B cell (primary cell): ENCODE results near the gene SCMH1. TPM values are rescaled to one million over a fixed set of nuclear protein-coding genes. Genes with fewer than 3 reads are reported as not detected.

ENCODE experiments used
- ATAC-seq: fragments of 200-7000 bp; cut with Tn5 transposase; one replicate; pipeline ENCODE4 v1.10.0; 2021; ENCODE audit warnings: low read depth, mild to moderate bottlenecking, moderate number of reproducible peaks, moderate library complexity
- CTCF ChIA-PET: fragments of 350-600 bp; sonication (Branson Sonifier 250); formaldehyde crosslinking; loops from one replicate; lab custom pipeline; 2021; ENCODE audit warnings: antibody characterized with exemption, inconsistent platforms; lab: Charles Lee
- POLR2A ChIA-PET: fragments of 350-600 bp; sonication (Branson Sonifier 250); formaldehyde crosslinking; loops from one replicate; lab custom pipeline; 2021; ENCODE audit warnings: antibody characterized with exemption; lab: Charles Lee
- DNase-seq: peaks from one replicate; pipeline ENCODE4 v3.0.0; 2013
- H2AFZ ChIP-seq: 2 replicates; pipeline ENCODE4 v1.6.1; 2012; ENCODE audit warnings: mild to moderate bottlenecking, low read depth, low read length; ENCODE audit not compliant: insufficient read depth, poor library complexity, severe bottlenecking
- H3K27ac ChIP-seq, 2 donors: 1 replicate in 1 of 2; 2 replicates in 1 of 2; pipeline ENCODE4 v1.5.1; 2012 to 2013; ENCODE audit warnings: low read length in 2 of 2, mild to moderate bottlenecking in 2 of 2, moderate library complexity in 1 of 2
- H3K27me3 ChIP-seq, 4 experiments: fragments of 200-600 bp in 1 of 4; sonication (generic) in 1 of 4; replicated peaks in 1 of 4; 1 replicate in 2 of 4; 2 replicates in 2 of 4; pipeline versions ENCODE4 v1.6.1 to v1.7.0; 2013 to 2016; ENCODE audit warnings: low read length in 3 of 4, mild to moderate bottlenecking in 2 of 4, mixed read lengths in 1 of 4, moderate library complexity in 1 of 4; ENCODE audit not compliant: insufficient read depth in 4 of 4, control insufficient read depth in 3 of 4; ENCODE audit errors: control extremely low read depth in 1 of 4
- H3K36me3 ChIP-seq, 2 experiments: replicated peaks in 1 of 2; 1 replicate in 1 of 2; 2 replicates in 1 of 2; pipeline versions ENCODE4 v1.6.1 to v1.7.1; 2013; ENCODE audit warnings: low read length in 1 of 2; ENCODE audit not compliant: insufficient read depth in 2 of 2, control insufficient read depth in 1 of 2; ENCODE audit errors: control extremely low read depth in 1 of 2, extremely low read depth in 1 of 2
- H3K4me1 ChIP-seq, 2 donors: fragments of 200-600 bp in 1 of 2; sonication (generic) in 1 of 2; 1 replicate in 1 of 2; 2 replicates in 1 of 2; pipeline versions ENCODE4 v1.5.1 to v1.6.1; 2013 to 2017; ENCODE audit warnings: low read length in 2 of 2; ENCODE audit not compliant: control insufficient read depth in 2 of 2, insufficient read depth in 2 of 2
- H3K4me2 ChIP-seq: replicated peaks from 2 replicates; pipeline ENCODE3; 2012; ENCODE audit warnings: mild to moderate bottlenecking, low read depth, low read length; ENCODE audit not compliant: poor library complexity, severe bottlenecking
- H3K4me3 ChIP-seq, 5 experiments: fragments of 200-600 bp in 1 of 5; sonication (generic) in 1 of 5; 1 replicate in 3 of 5; 2 replicates in 2 of 5; pipeline versions ENCODE4 v1.5.1 to v1.7.0; 2011 to 2016; ENCODE audit warnings: low read length in 4 of 5, mild to moderate bottlenecking in 4 of 5, low read depth in 2 of 5, control low read depth in 1 of 5, moderate library complexity in 1 of 5; ENCODE audit not compliant: insufficient read depth in 1 of 5; ENCODE audit errors: control extremely low read depth in 1 of 5, extremely low read depth in 1 of 5
- H3K79me2 ChIP-seq: fragments of 200-600 bp; sonication (generic); one replicate; pipeline ENCODE4 v1.6.0; 2016; ENCODE audit warnings: low read length; ENCODE audit not compliant: control insufficient read depth, insufficient read depth
- H3K9ac ChIP-seq: fragments of 200-600 bp; sonication (generic); 2 replicates; pipeline ENCODE4 v1.6.1; 2017; ENCODE audit warnings: mild to moderate bottlenecking, low read length, moderate library complexity
- H3K9me3 ChIP-seq, 3 donors: one replicate each; pipeline versions ENCODE4 v1.6.1 to v1.7.1; 2013; ENCODE audit warnings: low read length in 2 of 3; ENCODE audit not compliant: control insufficient read depth in 2 of 3, insufficient read depth in 1 of 3; ENCODE audit errors: control extremely low read depth in 1 of 3
- H4K20me1 ChIP-seq: 2 replicates; pipeline ENCODE4 v1.6.0; 2012; ENCODE audit warnings: mild to moderate bottlenecking, low read length; ENCODE audit not compliant: insufficient read depth, control insufficient read depth, poor library complexity, severe bottlenecking
- H3K27ac Mint-ChIP-seq: one replicate; pipeline ENCODE4 v1.8.0; 2021; ENCODE audit warnings: mixed read lengths
- H3K27me3 Mint-ChIP-seq: one replicate; pipeline ENCODE4 v1.8.0; 2021; ENCODE audit warnings: mixed read lengths
- H3K4me1 Mint-ChIP-seq: one replicate; pipeline ENCODE4 v1.8.0; 2021; ENCODE audit warnings: mixed read lengths
- H3K4me3 Mint-ChIP-seq: one replicate; pipeline ENCODE4 v1.8.0; 2021; ENCODE audit warnings: mixed read lengths
- H3K9me3 Mint-ChIP-seq: one replicate; pipeline ENCODE4 v1.8.0; 2022; ENCODE audit warnings: mixed read lengths; ENCODE audit not compliant: insufficient read depth
- EZH2 ChIP-seq: IDR thresholded peaks from 2 replicates; pipeline ENCODE4 v1.6.1; 2012; ENCODE audit warnings: borderline replicate concordance, low read depth, mild to moderate bottlenecking, moderate library complexity, low read length; ENCODE audit not compliant: insufficient read depth, poor library complexity, severe bottlenecking
- WGBS: methylation state at CpG from one replicate; pipeline ENCODE4 v1.1.5; 2013; ENCODE audit warnings: missing lambda C conversion rate; ENCODE audit not compliant: insufficient coverage; 5-methylcytosine and 5-hydroxymethylcytosine counted together
- intact Hi-C: fragments of 100-400 bp; cut with micrococcal nuclease; formaldehyde crosslinking; loops from one replicate; pipeline ENCODE4 v1.10.0; 2022
- polyA plus RNA-seq: library from polyadenylated mRNA; depleted of rRNA; stranded (reverse); fragments of >200 nt; gene quantifications from 2 replicates; pipeline ENCODE4 v1.2.3, GENCODE V29; 2012
- total RNA-seq, 2 donors: library from RNA; stranded (reverse); fragments of 120-200 nt in 1 of 2; gene quantifications; 1 replicate in 1 of 2; 2 replicates in 1 of 2; pipeline versions ENCODE4 v1.2.3 to v1.2.4, GENCODE V29; 2013 to 2022
- TF ChIP-seq, protein P1 (sequence below): fragments of 200-600 bp; IDR thresholded peaks from one replicate; pipeline ENCODE4 v1.8.0; 2022; ENCODE audit warnings: antibody characterized with exemption, mild to moderate bottlenecking

Gene SCMH1
- total and polyA plus RNA-seq, 2 donors (not counting 1 experiment from before 2014, with no cell fraction given): 29.4 to 33.3 TPM

DNA sequence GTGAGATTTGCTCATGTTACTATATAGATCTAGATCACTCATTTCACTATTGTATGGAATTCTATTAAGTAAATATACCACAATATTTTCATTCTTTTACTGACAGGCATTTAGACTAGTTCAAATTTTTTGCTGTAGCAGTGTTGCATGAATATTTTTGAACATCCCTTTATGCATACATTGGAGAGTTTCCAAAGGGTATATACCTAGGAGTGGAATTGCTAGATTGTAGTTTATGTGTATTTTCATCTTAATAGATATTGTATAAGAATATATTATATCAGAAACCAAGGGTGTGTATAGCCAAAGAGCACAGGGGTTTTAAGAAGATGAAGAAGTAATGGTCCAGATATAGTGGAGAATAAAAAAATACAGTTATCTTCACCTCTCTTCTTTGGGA, 6.2 kb downstream of the SCMH1 start:
- no peak overlapping the region for H3K4me3 Mint-ChIP-seq
- H3K9me3 Mint-ChIP-seq: no peaks in the 10 kb centered on the region
- Histone ChIP-seq H3K4me2 (no peak overlapping the region), H3K9me3 (no peaks in the 10 kb centered on the region), H4K20me1 (no peaks in the 10 kb centered on the region), H3K79me2 (peaks cover 17% of the 10 kb centered on the region), H3K4me3 (no peak overlapping the region), H3K4me1 (peaks cover 2 to 4% of the 10 kb centered on the region in 2 donors), H3K27me3 (no peaks in the 10 kb centered on the region), H2AFZ (no peak overlapping the region), H3K9ac (no peak overlapping the region), H3K36me3 (no peaks in the 10 kb centered on the region), H3K27ac (no peak overlapping the region)
- DNase-seq: no peak
- ATAC-seq: no peak
- no peak overlapping the region for H3K27ac Mint-ChIP-seq
- no peaks in the 10 kb centered on the region for H3K27me3 Mint-ChIP-seq
- POLR2A ChIA-PET: interaction anchor here (0.6 kb wide), 1 partner anchor 137 kb away, joined by 4 read pairs; no protein-coding TSS in a partner anchor
- H3K4me1 Mint-ChIP-seq: peaks cover 10% of the 10 kb centered on the region
- intact Hi-C loops: no loop called here
- CTCF ChIA-PET: no interaction called here
- TF ChIP-seq, protein P1, sequence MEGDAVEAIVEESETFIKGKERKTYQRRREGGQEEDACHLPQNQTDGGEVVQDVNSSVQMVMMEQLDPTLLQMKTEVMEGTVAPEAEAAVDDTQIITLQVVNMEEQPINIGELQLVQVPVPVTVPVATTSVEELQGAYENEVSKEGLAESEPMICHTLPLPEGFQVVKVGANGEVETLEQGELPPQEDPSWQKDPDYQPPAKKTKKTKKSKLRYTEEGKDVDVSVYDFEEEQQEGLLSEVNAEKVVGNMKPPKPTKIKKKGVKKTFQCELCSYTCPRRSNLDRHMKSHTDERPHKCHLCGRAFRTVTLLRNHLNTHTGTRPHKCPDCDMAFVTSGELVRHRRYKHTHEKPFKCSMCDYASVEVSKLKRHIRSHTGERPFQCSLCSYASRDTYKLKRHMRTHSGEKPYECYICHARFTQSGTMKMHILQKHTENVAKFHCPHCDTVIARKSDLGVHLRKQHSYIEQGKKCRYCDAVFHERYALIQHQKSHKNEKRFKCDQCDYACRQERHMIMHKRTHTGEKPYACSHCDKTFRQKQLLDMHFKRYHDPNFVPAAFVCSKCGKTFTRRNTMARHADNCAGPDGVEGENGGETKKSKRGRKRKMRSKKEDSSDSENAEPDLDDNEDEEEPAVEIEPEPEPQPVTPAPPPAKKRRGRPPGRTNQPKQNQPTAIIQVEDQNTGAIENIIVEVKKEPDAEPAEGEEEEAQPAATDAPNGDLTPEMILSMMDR: no peak
- no peak for TF ChIP-seq EZH2

DNA sequence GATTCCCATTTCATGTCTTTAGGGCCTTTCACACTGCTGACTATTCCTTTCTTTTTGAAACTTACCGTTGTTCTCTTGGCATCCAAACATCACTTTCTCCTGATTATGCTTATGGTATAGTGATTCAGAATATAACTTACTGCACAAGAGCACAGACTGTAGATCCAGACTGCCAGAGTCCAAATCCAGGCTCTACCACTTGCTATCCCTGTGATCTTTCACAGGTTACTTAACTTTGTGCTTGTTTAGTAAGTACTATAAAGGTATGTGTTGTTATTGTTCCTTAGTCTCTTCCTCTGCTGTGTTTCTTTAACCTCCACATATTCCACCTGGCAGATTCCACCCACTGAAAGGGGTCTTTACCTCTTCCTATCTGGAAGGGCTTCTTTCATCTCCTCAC, 8.4 kb downstream of the SCMH1 start:
- WGBS: no CpG with 5 or more reads among the region's 1 CpG
- H4K20me1 ChIP-seq: no peaks in the 10 kb centered on the region
- no peaks in the 10 kb centered on the region for H3K36me3 ChIP-seq
- DNase-seq (no peak), ATAC-seq (no peak)
- no peak overlapping the region for H3K4me3 ChIP-seq
- no peaks in the 10 kb centered on the region for H3K9me3 ChIP-seq
- no peak overlapping the region for H3K4me3 Mint-ChIP-seq
- no peak overlapping the region for H3K27ac Mint-ChIP-seq
- CTCF ChIA-PET: no interaction called here
- H2AFZ ChIP-seq: no peak overlapping the region
- POLR2A ChIA-PET: no interaction called here
- H3K9me3 Mint-ChIP-seq: no peaks in the 10 kb centered on the region
- no peak overlapping the region for H3K27ac ChIP-seq
- intact Hi-C loops: no loop called here
- no peaks in the 10 kb centered on the region for H3K27me3 Mint-ChIP-seq
- no peak overlapping the region for H3K9ac ChIP-seq
- H3K27me3 ChIP-seq: no peaks in the 10 kb centered on the region
- no peak for TF ChIP-seq EZH2
- TF ChIP-seq, protein P1: no peak
- no peak overlapping the region for H3K4me2 ChIP-seq
- peaks cover 5% of the 10 kb centered on the region for H3K4me1 Mint-ChIP-seq
- H3K4me1 ChIP-seq: no peaks in the 10 kb centered on the region
- H3K79me2 ChIP-seq: peaks cover 30% of the 10 kb centered on the region
